HG03060 (cell line): ENCODE measurements around the gene AMELX.

Source experiments
- ATAC-seq: cut with Tn5 transposase; IDR thresholded peaks from one replicate; pipeline ENCODE4 v1.9.1; 2021; ENCODE audit warnings: low read depth, moderate number of reproducible peaks; ENCODE audit not compliant: unreplicated experiment

Gene AMELX

GRCh38 chrX:11304829-11305228 lies 11.6 kb downstream of the AMELX start:
- no peak for ATAC-seq

GRCh38 chrX:11305641-11306040 lies 12.4 kb downstream of the AMELX start:
- no peak for ATAC-seq

GRCh38 chrX:11309220-11309619 lies 16.0 kb downstream of the AMELX start:
- ATAC-seq: no peak

- ATAC-seq: no peak
These were observed 18.5 kb downstream of the AMELX start for GRCh38 chrX:11311706-11312105.

- no peak for ATAC-seq
These were observed 26.8 kb downstream of the AMELX start for GRCh38 chrX:11319806-11320520.

- ATAC-seq: no peak
These were observed 28.8 kb downstream of the AMELX start for GRCh38 chrX:11321986-11322385.

GRCh38 chrX:11328134-11328533 lies 34.9 kb downstream of the AMELX start:
- no peak for ATAC-seq

- no peak for ATAC-seq
These were observed 35.8 kb downstream of the AMELX start for GRCh38 chrX:11329021-11329420.

GRCh38 chrX:11331788-11332187 lies 38.6 kb downstream of the AMELX start:
- no peak for ATAC-seq

GRCh38 chrX:11334165-11334564 lies 41.0 kb downstream of the AMELX start:
- no peak for ATAC-seq

- ATAC-seq: no peak
These were observed 43.0 kb downstream of the AMELX start for GRCh38 chrX:11336201-11336600.

GRCh38 chrX:11337292-11338009 lies 44.2 kb downstream of the AMELX start:
- no peak for ATAC-seq

GRCh38 chrX:11341274-11342201 lies 48.3 kb downstream of the AMELX start:
- ATAC-seq: peak; percentile 76

GRCh38 chrX:11342673-11343072 lies 49.5 kb downstream of the AMELX start:
- no peak for ATAC-seq

- ATAC-seq: no peak
These were observed 53.0 kb downstream of the AMELX start for GRCh38 chrX:11346121-11346682.

GRCh38 chrX:11347300-11347699 lies 54.1 kb downstream of the AMELX start:
- no peak for ATAC-seq

- no peak for ATAC-seq
These were observed 55.8 kb downstream of the AMELX start for GRCh38 chrX:11349020-11349419.

- ATAC-seq: no peak
These were observed 56.6 kb downstream of the AMELX start for GRCh38 chrX:11349661-11350337.
